DOHH2 (cell line): ENCODE results near the gene SNX9.

ENCODE experiments used
- CTCF ChIP-seq: fragments of 200-600 bp; sonication (generic); IDR thresholded peaks from one replicate; pipeline ENCODE4 v1.5.1; 2014; ENCODE audit warnings: antibody characterized with exemption, mild to moderate bottlenecking, low read depth, low read length; ENCODE audit not compliant: poor library complexity, severe bottlenecking
- EZH2phosphoT487 ChIP-seq: fragments of 200-600 bp; sonication (generic); IDR thresholded peaks from 2 replicates; pipeline ENCODE4 v1.6.1; 2017; ENCODE audit warnings: borderline replicate concordance, mild to moderate bottlenecking, antibody characterized with exemption, low read length, moderate library complexity, mixed read lengths

GRCh38 chr6:157867981-157868380 is 44.9 kb downstream of the SNX9 start:
- no peak for TF ChIP-seq CTCF
- TF ChIP-seq EZH2phosphoT487, result no peak
